ENCODE data around the gene C20orf141.
A peak's percentile ranks its signal among the peaks of the same experiment; 100 is the strongest.
"Not testable (repeated sequence)": the region's sequence is repeated elsewhere in the genome, so short reads cannot be mapped to it uniquely, and the experiment has no call there.

The C20orf141 gene

GRCh38 chr20:2820896-2821869, 6.4 kb downstream of the C20orf141 start:
- DNase-seq: no peak

- no peak for DNase-seq
Observed at GRCh38 chr20:2822073-2822472, 7.3 kb downstream of the C20orf141 start.

- DNase-seq: no peak
Observed at GRCh38 chr20:2825761-2826160, 11.0 kb downstream of the C20orf141 start.

- no peak for DNase-seq
Observed at GRCh38 chr20:2826655-2827054, 11.9 kb downstream of the C20orf141 start.

GRCh38 chr20:2829376-2829775, 14.6 kb downstream of the C20orf141 start:
- DNase-seq: no peak

GRCh38 chr20:2831206-2831605, 16.4 kb downstream of the C20orf141 start:
- DNase-seq: not testable (repeated sequence)

- DNase-seq: peak; percentile 32 to 72 (median 50)
Observed at GRCh38 chr20:2833761-2834160, 19.0 kb downstream of the C20orf141 start.

GRCh38 chr20:2834401-2835110, 19.8 kb downstream of the C20orf141 start:
- peak in 2 of 4 experiments; percentile 24 to 45 for DNase-seq

GRCh38 chr20:2835331-2835796, 20.6 kb downstream of the C20orf141 start:
- no peak for DNase-seq

GRCh38 chr20:2836035-2836434, 21.2 kb downstream of the C20orf141 start:
- DNase-seq: no peak

- no peak for DNase-seq
Observed at GRCh38 chr20:2837221-2837960, 22.6 kb downstream of the C20orf141 start.

GRCh38 chr20:2838170-2838797, 23.5 kb downstream of the C20orf141 start:
- DNase-seq: no peak

- no peak for DNase-seq
Observed at GRCh38 chr20:2838847-2839671, 24.3 kb downstream of the C20orf141 start.

- no peak for DNase-seq
Observed at GRCh38 chr20:2839732-2840137, 24.9 kb downstream of the C20orf141 start.

GRCh38 chr20:2840138-2840966, 25.6 kb downstream of the C20orf141 start, which contains the start of the genes PCED1A and VPS16:
Gene PCED1A (minus strand): TSS chr20:2840655. CDS start chr20:2839912, 743 bp downstream.
Gene VPS16 (plus strand): TSS chr20:2840745. CDS start chr20:2840775, 30 bp downstream.
- DNase-seq: peak; percentile 91 to 96 (median 94)

GRCh38 chr20:2840967-2841531, 26.3 kb downstream of the C20orf141 start:
- DNase-seq: peak; percentile 26 to 69 (median 50)

GRCh38 chr20:2845607-2846006, 30.8 kb downstream of the C20orf141 start:
- no peak for DNase-seq

GRCh38 chr20:2846698-2847097, 31.9 kb downstream of the C20orf141 start:
- no peak for DNase-seq

GRCh38 chr20:2847802-2848201, 33.0 kb downstream of the C20orf141 start:
- DNase-seq: no peak

GRCh38 chr20:2849529-2849928, 34.7 kb downstream of the C20orf141 start:
- DNase-seq: peak in 1 of 4 experiments; percentile 34

All from suppressor macrophage (primary cell).